COR-L47 (cell line): ENCODE data around the gene DNAJC5G.
A peak's percentile ranks its signal among the peaks of the same experiment; 100 is the strongest.
"Not testable (repeated sequence)": the region's sequence is repeated elsewhere in the genome, so short reads cannot be mapped to it uniquely, and the experiment has no call there.

Source experiments
- DNase-seq: peaks from one replicate; lab custom pipeline; 2025; lab: John Stamatoyannopoulos, UW

DNAJC5G gene

DNA sequence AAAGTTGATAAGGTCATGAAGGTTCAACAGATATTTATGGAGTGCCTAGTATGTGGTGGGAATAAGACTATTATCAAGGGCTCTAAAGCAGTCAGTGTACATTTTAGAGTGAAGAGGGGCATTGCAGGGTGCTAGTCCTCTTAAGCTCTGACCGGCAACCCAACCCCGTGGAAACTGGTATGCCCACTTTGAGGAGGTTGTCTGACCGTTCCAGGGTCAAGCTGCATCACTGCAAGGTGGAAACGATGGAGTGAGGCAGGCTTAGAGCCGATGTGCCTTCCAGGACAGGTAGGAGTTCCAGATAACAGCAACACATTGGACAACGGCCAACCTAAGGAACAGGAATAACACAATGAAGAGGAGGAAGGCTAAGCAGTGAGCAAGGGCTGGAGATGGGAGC is 34.4 kb downstream of the DNAJC5G start:
- no peak for DNase-seq

DNA sequence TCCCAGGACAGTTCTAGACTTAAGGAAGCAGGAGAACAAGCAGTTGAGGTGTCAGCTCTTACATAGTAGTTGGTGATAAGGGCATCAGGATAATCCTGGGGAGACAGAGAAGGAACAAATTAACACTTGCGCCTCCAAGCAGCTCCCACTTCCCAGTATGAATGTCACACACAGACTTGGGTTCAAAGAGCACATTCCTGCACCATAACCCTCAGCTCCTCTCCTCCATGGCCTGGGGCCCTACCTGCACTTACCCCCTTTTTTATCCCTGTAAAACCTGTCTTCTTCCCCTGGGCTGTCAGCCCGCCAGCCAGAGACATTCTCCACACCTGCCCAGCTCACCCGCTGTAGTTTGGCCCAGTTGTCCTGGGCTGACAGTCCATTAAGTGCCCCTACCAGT is 36.9 kb downstream of the DNAJC5G start:
- no peak for DNase-seq

DNA sequence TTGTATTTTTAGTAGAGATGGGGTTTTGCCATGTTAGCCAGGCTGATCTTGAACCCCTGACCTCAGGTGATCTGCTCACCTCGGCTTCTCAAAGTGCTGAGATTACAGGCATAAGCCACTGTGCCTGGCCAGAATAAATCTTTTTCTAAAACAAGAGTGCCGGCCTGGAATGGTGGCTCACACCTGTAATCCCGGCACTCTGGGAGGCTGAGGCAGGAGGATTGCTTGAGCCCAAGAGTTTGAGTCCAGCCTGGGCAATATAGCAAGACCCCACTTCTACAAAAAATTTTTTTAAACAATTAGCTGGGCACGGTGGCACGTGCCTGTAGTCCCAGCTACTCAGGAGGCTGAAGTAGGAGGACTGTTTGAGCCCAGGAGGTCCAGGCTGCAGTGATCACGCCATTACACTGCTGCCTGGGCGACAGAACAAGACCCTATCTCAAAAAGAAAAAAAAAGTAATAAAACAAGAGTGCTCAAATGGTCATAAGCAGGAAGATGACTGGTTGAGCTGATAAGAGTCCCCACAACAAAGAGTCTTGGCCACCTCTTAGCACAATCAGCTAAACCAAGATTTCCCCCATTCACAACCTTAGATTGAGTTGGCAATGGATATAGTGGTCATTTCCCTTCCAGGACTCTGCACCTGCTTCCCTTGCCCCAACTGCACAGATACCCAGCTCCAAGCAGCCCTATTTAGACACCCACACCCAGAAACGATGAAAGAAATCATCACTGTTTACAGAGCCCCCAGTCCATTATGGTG is 38.8 kb downstream of the DNAJC5G start:
- DNase-seq = no peak

DNA sequence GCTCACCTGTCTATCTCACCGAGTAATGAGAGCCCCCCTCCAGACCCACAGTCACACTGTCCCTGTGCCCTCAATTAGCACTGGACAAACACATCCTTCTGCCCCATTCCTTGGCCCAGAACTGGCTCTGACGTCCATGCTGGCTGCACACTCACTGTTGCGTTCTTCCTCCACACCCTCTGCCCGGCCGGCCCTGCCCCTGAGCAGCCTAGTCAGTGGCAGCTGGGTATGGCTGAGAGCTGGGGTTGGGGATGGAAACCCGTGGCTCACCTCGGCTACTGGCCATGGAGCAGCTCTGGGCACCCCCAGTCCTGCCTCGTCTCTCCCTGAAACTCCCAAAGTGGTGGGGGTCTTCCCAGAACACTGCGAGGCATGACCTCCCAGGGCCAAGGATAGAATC is 39.5 kb downstream of the DNAJC5G start:
- DNase-seq = no peak

DNA sequence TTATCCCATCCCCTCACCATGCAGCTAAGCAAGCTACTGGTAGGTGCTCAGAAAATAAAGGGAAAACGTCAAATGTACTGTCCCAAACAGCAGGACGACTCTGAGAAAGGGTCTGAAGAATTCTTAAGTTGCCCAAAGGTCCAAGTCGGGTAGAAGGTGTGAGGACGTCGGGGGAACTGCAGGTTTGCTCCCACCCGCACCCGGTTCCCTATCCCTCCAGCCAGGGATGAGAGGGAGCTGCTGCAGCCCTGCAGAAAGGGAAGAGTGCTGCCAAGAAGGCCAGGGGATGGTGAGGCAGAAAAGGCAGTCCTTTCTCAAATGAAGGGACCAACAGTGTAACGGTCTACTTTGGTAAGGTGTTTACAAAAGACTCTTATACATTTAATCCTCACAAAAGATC is 39.9 kb downstream of the DNAJC5G start:
- no peak for DNase-seq

DNA sequence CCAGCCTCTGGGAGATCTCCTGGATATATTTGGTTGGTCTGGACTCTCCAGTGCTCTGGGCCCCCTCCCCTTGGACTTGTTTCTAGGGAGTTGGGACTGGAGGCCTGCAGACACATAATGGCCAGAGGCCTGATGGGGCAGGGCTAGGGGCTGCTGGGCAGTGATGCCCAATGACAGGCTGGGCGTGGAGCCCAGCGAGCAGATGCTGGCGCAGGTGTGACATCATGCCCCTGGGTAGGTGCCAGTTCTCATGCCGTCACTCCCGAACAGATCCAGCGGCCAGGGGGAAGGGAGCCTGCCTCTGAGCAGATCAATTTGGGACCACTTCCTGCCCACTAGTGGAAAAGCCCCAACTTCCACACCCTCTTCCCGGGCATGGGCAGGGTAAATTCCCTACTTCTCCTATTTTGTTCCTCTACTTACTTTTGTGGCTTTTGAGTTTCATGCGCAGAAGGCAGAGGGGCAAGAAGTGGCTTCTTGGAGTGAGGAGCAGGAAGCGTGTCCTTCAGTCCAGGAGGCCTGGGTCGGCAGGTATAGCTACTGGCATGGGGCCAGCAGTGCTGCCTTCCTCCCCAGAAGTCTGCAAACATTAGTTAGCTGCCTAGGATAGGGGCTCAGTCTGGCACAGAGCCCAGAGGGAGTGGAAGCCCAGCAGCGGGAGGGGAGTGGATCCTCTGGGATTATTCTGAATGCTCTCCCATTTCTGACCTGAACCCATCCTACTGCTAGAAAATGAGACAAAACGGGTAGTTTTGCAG is 41.6 kb downstream of the DNAJC5G start:
- peak; percentile 89 for DNase-seq

DNA sequence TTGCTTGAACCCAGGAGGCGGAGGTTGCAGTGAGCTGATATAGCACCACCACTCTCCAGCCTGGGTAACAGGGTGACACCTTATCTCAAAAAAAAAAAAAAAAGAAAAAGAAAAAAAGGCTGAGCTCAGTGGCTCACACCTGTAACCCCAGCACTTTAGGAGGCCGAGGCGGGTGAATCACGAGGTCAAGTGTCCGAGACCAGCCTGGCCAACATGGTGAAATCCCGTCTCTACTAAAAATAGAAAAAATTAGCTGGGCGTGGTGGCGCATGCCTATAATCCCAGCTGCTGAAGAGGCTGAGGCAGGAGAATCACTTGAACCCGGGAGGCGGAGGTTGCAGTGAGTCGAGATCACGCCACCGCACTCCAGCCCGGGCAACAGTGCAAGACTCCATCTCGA is 44.6 kb downstream of the DNAJC5G start:
- DNase-seq = not testable (repeated sequence)

DNA sequence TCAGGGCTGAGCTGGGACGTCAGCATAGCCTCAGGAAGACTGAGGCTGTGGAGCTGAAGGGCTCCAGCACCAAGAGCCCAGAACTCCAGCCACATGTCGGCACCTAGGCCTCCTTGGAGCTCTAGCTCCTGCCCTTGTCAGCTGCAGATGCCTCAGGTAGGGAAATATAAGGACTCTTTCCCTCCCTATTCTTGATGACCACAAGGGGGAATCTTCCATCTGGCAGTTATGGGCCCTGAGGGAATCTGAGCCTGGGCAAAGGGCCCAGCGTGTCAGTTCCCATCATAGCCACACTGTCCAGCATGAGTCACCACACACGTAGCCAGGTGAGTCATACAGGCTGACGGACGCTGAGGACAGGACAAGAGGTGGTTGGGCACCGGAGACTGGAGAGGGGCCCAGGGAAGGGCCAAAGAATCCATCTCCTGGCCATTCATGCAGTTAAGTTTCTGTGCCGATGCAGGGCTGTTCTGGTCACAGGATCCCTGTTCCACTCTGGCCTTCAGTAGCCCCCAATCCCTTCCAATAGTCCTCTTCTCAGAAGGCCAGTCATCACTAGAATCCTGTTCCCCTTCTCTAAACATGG is 45.8 kb downstream of the DNAJC5G start:
- peak; percentile 18 for DNase-seq

DNA sequence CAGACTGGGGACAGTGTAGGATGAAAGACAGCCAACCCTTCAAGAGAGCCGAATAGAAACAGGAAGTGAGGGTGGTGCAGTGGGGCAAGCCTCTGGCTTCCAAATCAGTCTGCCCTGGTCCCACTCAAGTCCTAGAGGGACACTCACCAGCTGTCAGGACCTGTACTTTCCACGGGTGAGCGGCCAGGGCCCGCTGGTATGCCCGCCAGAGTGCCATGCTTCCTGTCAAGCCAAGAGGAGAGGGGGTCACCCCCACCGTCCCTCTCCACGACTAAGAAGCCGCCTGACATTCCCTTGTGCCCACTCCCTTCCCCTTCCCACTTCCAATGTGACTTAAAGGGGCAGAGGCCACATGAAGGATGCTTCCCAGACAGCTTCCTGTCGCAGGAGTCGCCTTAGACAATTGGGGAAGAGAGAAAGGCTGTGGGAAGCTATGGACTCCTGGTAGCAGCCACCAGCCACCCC is 47.1 kb downstream of the DNAJC5G start:
- no peak for DNase-seq

DNA sequence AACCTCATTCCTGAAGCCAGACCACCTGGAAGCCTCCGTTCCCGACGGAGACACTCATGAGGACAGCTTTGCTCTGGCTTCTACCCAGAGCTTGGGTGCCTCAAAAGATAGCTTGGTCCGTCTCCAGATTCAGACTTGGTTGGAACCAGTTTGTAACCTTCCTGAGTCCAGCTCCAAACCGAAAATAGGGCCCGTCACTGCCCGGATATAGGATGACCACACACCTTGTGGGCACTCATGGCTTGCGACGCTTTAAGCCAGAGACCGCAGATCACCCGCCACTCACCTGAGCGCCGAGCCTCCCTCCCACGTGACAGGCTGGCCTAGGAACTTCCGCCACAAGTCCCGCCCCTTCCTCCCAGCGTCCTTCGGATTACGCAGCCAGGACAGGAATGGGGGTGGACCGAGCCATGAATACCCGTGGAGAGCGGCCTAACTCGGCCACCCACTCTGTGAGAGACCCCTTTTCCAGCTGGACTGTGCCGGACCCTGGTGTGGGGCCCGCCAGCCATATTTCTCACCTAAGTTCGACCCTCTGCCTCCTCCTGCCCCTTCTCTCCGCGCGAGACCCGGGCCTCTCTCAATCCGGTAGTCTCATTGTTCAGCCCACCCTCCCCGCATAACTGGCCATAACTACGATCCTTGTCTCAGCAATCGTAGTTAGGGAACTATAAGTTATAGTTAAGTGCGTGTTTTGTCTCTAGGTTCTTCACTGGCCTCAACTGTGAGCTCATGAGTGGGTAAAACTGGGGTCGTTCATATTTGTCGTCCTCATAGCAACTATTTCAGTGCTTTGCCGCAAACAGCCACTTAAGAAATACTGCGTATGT is 47.7 kb downstream of the DNAJC5G start, which contains the start of gene MPV17:
TSS of gene MPV17 (minus strand) at position 332 of the 830 bp plus-strand sequence. CDS start 580 bp downstream, outside the sequence.
- DNase-seq = peak; percentile 89

DNA sequence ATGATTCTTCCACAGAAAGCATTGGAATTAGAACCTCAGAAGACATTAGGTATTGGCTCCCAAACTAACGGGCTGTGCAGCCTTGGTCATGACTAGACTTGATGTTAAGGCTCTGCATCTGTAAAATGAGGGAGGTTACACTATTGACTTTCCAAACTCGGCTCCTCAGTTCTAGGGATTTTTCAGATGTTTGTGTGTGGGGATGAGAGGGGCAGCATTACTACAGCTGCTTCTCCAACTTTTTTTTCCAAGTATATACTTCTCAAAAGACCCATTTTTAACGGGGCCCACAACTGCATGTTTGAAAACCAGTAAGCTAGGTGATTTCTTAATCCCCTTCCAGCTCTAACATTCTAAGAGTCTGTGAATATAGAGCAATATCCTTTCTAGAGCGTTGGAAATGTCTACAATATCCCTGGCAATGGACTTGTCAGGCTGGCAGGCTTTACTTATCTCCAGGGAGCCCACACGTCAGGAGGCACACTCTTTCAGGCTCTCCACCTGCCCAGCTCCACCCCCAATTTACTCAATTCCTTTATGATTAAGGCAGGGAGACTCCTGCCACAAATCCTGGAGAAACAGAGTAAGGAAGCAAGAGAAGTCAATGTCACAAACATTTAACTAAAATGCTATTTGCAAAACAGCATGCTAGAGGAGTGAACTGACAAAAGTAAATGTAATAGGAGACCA is 48.5 kb downstream of the DNAJC5G start:
- DNase-seq = no peak

DNA sequence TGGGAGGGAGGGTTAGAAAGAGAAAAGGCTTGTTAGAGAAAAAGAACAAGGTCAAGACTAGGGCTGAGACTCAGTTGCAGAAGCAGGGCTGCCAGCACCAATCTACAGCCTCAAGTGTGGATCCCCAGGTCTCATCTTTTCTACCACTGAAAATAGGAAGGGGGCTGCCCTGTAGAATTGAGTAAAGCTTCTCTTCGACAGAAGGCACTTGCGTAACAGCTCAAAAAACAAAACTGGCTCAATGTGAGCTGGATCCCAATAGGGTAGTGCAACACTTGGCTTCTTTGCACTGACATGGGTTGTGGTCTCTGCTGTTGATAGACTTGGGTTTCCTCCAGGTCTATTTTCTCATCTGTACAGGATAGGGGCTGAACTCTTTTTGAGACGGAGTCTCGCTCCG is 49.5 kb downstream of the DNAJC5G start:
- no peak for DNase-seq
